ENCODE data around the gene RGS19. TPM values are rescaled to one million over a fixed set of nuclear protein-coding genes. Genes with fewer than 3 reads are reported as not detected.

Gene RGS19
- polyA plus RNA-seq, 1 donor (not counting 4 experiments of a cell fraction or from before 2014, with no cell fraction given), result 11.8 TPM

DNA sequence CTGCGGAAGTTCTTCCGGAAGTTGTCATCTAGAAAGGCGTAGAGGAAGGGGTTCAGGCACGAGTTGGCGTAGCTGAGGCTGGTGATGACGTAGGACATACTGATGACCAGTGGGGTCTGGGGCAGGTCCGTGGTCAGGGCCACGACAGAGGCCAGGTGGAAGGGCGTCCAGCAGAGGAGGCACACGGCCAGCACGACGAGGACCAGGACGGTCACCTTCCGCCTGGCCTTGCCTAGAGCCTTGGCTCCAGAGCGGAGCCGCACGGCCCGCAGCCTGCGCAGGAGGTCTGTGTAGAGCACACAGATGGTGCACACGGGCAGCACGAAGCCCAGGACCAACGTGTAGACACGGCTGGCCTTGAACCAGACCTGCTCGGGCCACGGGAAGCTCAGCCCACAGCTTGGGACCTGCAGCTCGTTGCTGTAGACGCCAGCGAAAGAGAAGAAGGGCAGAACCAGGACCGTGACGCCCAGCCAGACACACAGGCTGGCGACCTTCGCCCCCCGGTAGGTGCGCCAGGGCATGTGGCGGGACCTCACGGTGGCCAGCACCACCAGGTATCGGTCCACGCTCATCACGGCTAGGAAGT lies 26.6 kb upstream of the RGS19 start:
- Histone ChIP-seq H3K36me3 (ENCODE audit: control insufficient read depth in 2 of 2, extremely low read depth in 1 of 2, insufficient read depth in 2 of 2, low read length in 2 of 2) (no peaks in the 10 kb centered on the region), H3K27me3 (ENCODE audit: control insufficient read depth, extremely low read depth, insufficient read depth, low read length) (peaks cover 30% of the 10 kb centered on the region), H4K20me1 (ENCODE audit: control insufficient read depth, extremely low read depth, insufficient read depth, low read length) (no peaks in the 10 kb centered on the region), H3K4me1 (ENCODE audit: control insufficient read depth, extremely low read depth, insufficient read depth, low read length) (no peaks in the 10 kb centered on the region), H2AFZ (ENCODE audit: control insufficient read depth, low read length) (no peak overlapping the region), H3K9ac (ENCODE audit: control insufficient read depth, extremely low read depth, insufficient read depth, low read length) (no peak overlapping the region), H3K4me3 (ENCODE audit: control insufficient read depth in 2 of 3, extremely low read depth in 1 of 3, insufficient read depth in 2 of 3, low read depth in 1 of 3, low read length in 3 of 3) (no peak overlapping the region), H3K27ac (ENCODE audit: control insufficient read depth, insufficient read depth, low read length) (no peak overlapping the region), H3K9me3 (ENCODE audit: control insufficient read depth, low read depth, low read length) (no peaks in the 10 kb centered on the region), H3K79me2 (ENCODE audit: control insufficient read depth, insufficient read depth, low read length) (no peaks in the 10 kb centered on the region), H3K9me1 (ENCODE audit: control insufficient read depth, extremely low read depth, insufficient read depth, low read length) (no peaks in the 10 kb centered on the region), H3K4me2 (ENCODE audit: control insufficient read depth, extremely low read depth, insufficient read depth, low read depth, low read length) (no peak overlapping the region)
- DNase-seq (ENCODE audit: low read depth, low spot score), result no peak
- no peak for TF ChIP-seq EZH2 (IDR thresholded peaks at IDR 0.05; ENCODE audit: low read length)
- TF ChIP-seq, protein P1, sequence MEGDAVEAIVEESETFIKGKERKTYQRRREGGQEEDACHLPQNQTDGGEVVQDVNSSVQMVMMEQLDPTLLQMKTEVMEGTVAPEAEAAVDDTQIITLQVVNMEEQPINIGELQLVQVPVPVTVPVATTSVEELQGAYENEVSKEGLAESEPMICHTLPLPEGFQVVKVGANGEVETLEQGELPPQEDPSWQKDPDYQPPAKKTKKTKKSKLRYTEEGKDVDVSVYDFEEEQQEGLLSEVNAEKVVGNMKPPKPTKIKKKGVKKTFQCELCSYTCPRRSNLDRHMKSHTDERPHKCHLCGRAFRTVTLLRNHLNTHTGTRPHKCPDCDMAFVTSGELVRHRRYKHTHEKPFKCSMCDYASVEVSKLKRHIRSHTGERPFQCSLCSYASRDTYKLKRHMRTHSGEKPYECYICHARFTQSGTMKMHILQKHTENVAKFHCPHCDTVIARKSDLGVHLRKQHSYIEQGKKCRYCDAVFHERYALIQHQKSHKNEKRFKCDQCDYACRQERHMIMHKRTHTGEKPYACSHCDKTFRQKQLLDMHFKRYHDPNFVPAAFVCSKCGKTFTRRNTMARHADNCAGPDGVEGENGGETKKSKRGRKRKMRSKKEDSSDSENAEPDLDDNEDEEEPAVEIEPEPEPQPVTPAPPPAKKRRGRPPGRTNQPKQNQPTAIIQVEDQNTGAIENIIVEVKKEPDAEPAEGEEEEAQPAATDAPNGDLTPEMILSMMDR (optimal IDR thresholded peaks at IDR 0.05 in 1 of 3, IDR thresholded peaks at IDR 0.05 in 1 of 3, conservative IDR thresholded peaks at IDR 0.05 in 1 of 3; ENCODE audit: extremely low read depth in 1 of 3, insufficient read depth in 2 of 3, low read length in 3 of 3), result no peak
- FAIRE-seq, result no peak
- dilution Hi-C loops (cut with MboI; ENCODE audit: extremely low pct_ligation_motif_present, low sequenced_read_pairs), result no loop called here

DNA sequence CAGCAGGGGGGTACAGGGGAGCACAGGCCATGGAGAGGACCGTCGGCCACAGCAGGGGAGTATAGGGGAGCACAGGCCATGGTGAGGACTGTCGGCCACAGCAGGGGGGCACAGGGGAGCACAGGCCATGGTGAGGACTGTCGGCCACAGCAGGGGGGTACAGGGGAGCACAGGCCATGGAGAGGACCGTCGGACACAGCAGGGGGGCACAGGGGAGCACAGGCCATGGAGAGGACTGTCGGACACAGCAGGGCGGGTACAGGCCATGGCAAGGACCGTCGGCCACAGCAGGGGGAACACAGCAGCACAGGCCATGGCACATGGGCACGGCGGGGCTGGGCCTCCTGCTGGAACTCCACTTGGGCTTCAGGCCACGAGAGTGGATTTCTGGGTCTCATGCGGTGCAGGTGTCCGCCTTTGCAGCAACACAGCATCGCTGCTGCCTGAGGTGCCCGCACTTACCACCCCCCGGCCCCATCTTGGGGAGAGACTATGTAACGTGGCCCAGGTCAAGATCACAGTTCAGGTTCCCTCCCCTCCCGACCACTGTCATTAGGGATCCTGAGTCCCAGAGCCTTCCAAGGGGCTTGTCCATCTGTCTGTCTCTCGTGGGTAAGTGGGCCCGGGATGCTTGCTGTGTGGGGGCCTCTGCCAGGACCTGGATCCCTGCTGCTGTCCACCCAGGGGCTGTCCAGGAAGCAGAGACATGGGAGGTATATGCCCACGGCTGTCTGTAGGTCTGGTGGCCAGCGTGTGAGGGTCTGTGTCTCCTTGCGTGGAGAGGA lies 25.5 kb upstream of the RGS19 start:
- H3K9ac ChIP-seq (ENCODE audit: control insufficient read depth, extremely low read depth, insufficient read depth, low read length), result no peak overlapping the region
- no peaks in the 10 kb centered on the region for H3K79me2 ChIP-seq (ENCODE audit: control insufficient read depth, insufficient read depth, low read length)
- H3K4me3 ChIP-seq (ENCODE audit: control insufficient read depth in 2 of 3, extremely low read depth in 1 of 3, insufficient read depth in 2 of 3, low read depth in 1 of 3, low read length in 3 of 3), result no peak overlapping the region
- H3K36me3 ChIP-seq (ENCODE audit: control insufficient read depth in 2 of 2, extremely low read depth in 1 of 2, insufficient read depth in 2 of 2, low read length in 2 of 2), result no peaks in the 10 kb centered on the region
- peaks cover 35% of the 10 kb centered on the region for H3K27me3 ChIP-seq (ENCODE audit: control insufficient read depth, extremely low read depth, insufficient read depth, low read length)
- H3K9me1 ChIP-seq (ENCODE audit: control insufficient read depth, extremely low read depth, insufficient read depth, low read length), result no peaks in the 10 kb centered on the region
- no peak for DNase-seq (ENCODE audit: low read depth, low spot score)
- FAIRE-seq, result no peak
- dilution Hi-C loops (cut with MboI; ENCODE audit: extremely low pct_ligation_motif_present, low sequenced_read_pairs), result no loop called here
- H4K20me1 ChIP-seq (ENCODE audit: control insufficient read depth, extremely low read depth, insufficient read depth, low read length), result no peaks in the 10 kb centered on the region
- no peak overlapping the region for H2AFZ ChIP-seq (ENCODE audit: control insufficient read depth, low read length)
- H3K9me3 ChIP-seq (ENCODE audit: control insufficient read depth, low read depth, low read length), result no peaks in the 10 kb centered on the region
- TF ChIP-seq, protein P1 (optimal IDR thresholded peaks at IDR 0.05 in 1 of 3, IDR thresholded peaks at IDR 0.05 in 1 of 3, conservative IDR thresholded peaks at IDR 0.05 in 1 of 3; ENCODE audit: extremely low read depth in 1 of 3, insufficient read depth in 2 of 3, low read length in 3 of 3), result no peak
- TF ChIP-seq EZH2 (IDR thresholded peaks at IDR 0.05; ENCODE audit: low read length), result no peak
- no peak overlapping the region for H3K27ac ChIP-seq (ENCODE audit: control insufficient read depth, insufficient read depth, low read length)
- H3K4me1 ChIP-seq (ENCODE audit: control insufficient read depth, extremely low read depth, insufficient read depth, low read length), result no peaks in the 10 kb centered on the region
- no peak overlapping the region for H3K4me2 ChIP-seq (ENCODE audit: control insufficient read depth, extremely low read depth, insufficient read depth, low read depth, low read length)
